Pancreas (tissue), 10 donors: ENCODE measurements around the gene HYOU1. TPM values are rescaled to one million over a fixed set of nuclear protein-coding genes. Genes with fewer than 3 reads are reported as not detected.
A peak's percentile ranks its signal among the peaks of the same experiment; 100 is the strongest.

Experiments
- ATAC-seq, 4 donors: fragments of 200-7000 bp; cut with Tn5 transposase; one replicate each; pipeline versions ENCODE4 v1.8.0 to v1.9.1; 2020; ENCODE audit warnings: mild to moderate bottlenecking in 4 of 4, moderate library complexity in 4 of 4
- DNase-seq, 6 donors: peaks; one replicate each; pipeline ENCODE4 v3.0.0-alpha.2; 2020
- FAIRE-seq: peaks from 2 replicates; lab custom pipeline; 2012; peaks lifted over from hg19 to GRCh38; lab: Jason Lieb, UNC
- H3K27ac ChIP-seq, 4 donors: fragments of 200-600 bp; sonication (generic); 1 replicate in 3 of 4; 2 replicates in 1 of 4; pipeline versions ENCODE4 v1.5.0 to v1.8.0; 2020
- H3K27me3 ChIP-seq, 4 donors: fragments of 200-600 bp; one replicate each; pipeline ENCODE4 v1.8.0; 2021
- H3K36me3 ChIP-seq, 3 donors: fragments of 200-600 bp; sonication (generic) in 1 of 3; one replicate each; pipeline versions ENCODE4 v1.5.0 to v1.8.0; 2020 to 2021
- H3K4me1 ChIP-seq, 3 donors: fragments of 200-600 bp; one replicate each; pipeline ENCODE4 v1.8.0; 2021
- H3K4me3 ChIP-seq, 4 donors: fragments of 200-600 bp; sonication (generic) in 2 of 4; one replicate each; pipeline versions ENCODE4 v1.5.0 to v1.8.0; 2020 to 2021
- H3K9me3 ChIP-seq, 4 donors: fragments of 200-600 bp; one replicate each; pipeline ENCODE4 v1.8.0; 2021
- CTCF ChIP-seq, 4 donors: fragments of 200-600 bp; sonication (generic) in 3 of 4; IDR thresholded peaks; one replicate each; pipeline versions ENCODE4 v1.5.0 to v1.8.0; 2021; ENCODE audit warnings: antibody characterized with exemption in 4 of 4
- WGBS, 2 donors: extraction: QIAGEN DNeasy Blood & Tissue Kit; methylation state at CpG; one replicate each; pipeline ENCODE4 v1.1.7; 2013; 5-methylcytosine and 5-hydroxymethylcytosine counted together
- intact Hi-C, 3 donors: fragments of 100-400 bp; cut with DNase I; formaldehyde crosslinking; loops; one replicate each; pipeline versions ENCODE4 v1.11.1 to v1.14.2; 2022
- polyA plus RNA-seq, 2 donors: library from polyadenylated mRNA; stranded (reverse); fragments of 200-250 nt; gene quantifications; one replicate each; pipeline ENCODE4 v1.2.3, GENCODE V29; 2013
- total RNA-seq, 6 donors: library from RNA; stranded (reverse); fragmentation: NEBNext Ultra II Directional in 4 of 6; extraction: Animal tissue kit (Norgen Biotek cat#: 25700) in 4 of 6; gene quantifications; one replicate each; pipeline versions ENCODE4 v1.2.1 to v1.2.4, GENCODE V29; 2021 to 2023
- donor health status: healthy with polysubstance abuse.
- donor health status: DM: no; HTN: no; CAD: no; lungs with moderate emphysema.
- donor health status: DM: no; HTN: no; CAD: no.
- donor health status: control.
- donor health status: control.
- donor health status: Bipolar disorder and iron deficiency.
- donor health status: DM: yes; HTN: yes; CAD: no.
- donor health status: DM: no; HTN: no; CAD: no.
- donor health status: DM: no; HTN: no; CAD: no.
- donor health status: DM: yes; HTN: yes; CAD: no.

Gene HYOU1
- total and polyA plus RNA-seq, 8 donors, result 79.2 to 210 (median 143) TPM

DNA sequence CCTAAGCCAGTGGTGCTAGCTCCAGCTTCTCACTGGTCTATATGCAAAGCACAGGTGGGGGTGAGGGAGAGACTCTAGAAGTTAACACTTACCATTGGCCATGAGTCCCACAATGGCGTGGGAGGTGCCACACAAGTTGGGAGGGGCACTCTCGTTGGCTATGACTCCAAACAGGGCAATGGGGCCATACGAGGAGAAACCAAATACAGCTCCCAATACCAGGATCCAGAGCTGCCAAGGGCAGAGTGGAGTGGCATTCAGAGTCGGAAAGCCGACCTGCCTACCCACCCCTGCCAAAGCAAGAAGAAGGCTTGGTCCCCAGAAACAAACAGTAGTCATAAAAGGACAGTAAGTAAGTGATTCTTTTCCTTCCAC is 31.9 kb downstream of the HYOU1 start:
- intact Hi-C loops, result no loop called here

DNA sequence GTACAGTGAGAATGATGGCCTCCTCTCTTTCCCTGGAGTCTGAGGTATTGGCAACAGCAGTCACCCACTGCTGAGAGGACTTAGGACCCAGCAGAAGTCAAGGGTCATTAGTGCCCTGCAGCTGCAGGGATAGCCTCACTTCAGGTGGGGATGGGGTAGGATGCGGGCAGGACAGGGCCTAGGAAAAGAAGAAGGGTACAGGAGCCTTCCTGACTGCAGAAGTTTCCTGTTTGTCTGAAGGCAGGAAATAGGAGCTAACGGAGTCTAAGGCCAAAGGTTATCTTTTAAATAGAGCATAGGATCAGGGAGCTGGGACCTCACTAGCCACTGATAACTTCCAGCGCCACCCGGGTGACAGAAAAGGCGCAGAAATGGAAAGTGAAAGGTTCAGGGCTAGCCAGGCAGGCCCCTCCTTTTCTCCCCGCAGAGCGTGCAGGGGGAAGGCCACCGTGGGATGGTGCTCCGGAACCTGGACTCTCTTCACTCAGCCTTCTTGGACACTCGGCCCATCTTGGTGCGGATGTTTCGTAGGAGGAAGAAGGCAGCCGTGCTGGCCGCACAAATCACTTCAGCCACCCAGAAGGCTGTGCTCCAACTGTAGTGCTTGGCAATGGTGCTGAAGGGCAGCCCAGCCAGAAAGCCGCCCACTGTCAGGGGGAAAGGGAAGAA is 32.4 kb downstream of the HYOU1 start:
- ATAC-seq, result no peak
- Histone ChIP-seq H3K4me3 (no peak overlapping the region), H3K36me3 (peaks cover 0 to 16% (median 14%) of the 10 kb centered on the region in 3 donors), H3K27me3 (no peaks in the 10 kb centered on the region), H3K27ac (peak overlapping the region in 3 of 4 donors; percentile 15 to 58 (median 32)), H3K9me3 (no peaks in the 10 kb centered on the region), H3K4me1 (peaks cover 22 to 42% (median 29%) of the 10 kb centered on the region in 3 donors)
- intact Hi-C loops, result no loop called here
- WGBS, 2 donors, result 72 to 78% methylated on average over 15 of the region's 15 CpGs
- no peak for TF ChIP-seq CTCF (IDR thresholded peaks at IDR 0.05)
- FAIRE-seq, result no peak
- peak in 1 of 6 donors; percentile 48 for DNase-seq

More for the DNA sequence above, 31.9 kb downstream of the HYOU1 start:
- ATAC-seq (no peak), FAIRE-seq (no peak), DNase-seq (no peak)
- H3K4me1 ChIP-seq, result peaks cover 20 to 40% (median 24%) of the 10 kb centered on the region in 3 donors
- no peak for TF ChIP-seq CTCF (IDR thresholded peaks at IDR 0.05)
- H3K4me3 ChIP-seq, result no peak overlapping the region
- H3K27me3 ChIP-seq, result no peaks in the 10 kb centered on the region
- H3K9me3 ChIP-seq, result no peaks in the 10 kb centered on the region
- 68 to 69% methylated on average over 5 of the region's 5 CpGs for WGBS, 2 donors
- H3K27ac ChIP-seq, result peak overlapping the region in 3 of 4 donors; percentile 15 to 58 (median 32)
- peaks cover 0 to 16% (median 14%) of the 10 kb centered on the region in 3 donors for H3K36me3 ChIP-seq

DNA sequence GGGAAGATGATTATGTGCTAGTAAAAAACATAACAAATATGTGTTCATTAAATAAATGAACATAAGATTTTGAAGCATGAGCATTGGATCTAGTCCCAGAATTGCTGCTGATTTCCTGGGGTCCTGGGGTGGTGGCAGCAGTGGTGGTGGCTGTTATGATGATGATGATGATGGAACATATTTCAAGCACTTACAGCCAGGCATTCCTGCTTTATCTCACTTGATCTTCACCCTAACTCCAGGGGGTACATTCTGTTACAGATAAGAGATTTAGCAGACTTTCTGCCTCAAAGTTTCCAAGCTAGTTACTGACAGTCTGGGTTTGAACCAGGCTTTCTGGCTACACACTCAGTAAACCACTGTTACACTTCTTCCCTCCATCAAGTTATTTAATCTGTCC is 33.3 kb downstream of the HYOU1 start:
- Histone ChIP-seq H3K27ac (peak overlapping the region in 2 of 4 donors; percentile 31 to 58), H3K4me1 (peaks cover 19 to 34% (median 25%) of the 10 kb centered on the region in 3 donors)
- no peak for ATAC-seq

DNA sequence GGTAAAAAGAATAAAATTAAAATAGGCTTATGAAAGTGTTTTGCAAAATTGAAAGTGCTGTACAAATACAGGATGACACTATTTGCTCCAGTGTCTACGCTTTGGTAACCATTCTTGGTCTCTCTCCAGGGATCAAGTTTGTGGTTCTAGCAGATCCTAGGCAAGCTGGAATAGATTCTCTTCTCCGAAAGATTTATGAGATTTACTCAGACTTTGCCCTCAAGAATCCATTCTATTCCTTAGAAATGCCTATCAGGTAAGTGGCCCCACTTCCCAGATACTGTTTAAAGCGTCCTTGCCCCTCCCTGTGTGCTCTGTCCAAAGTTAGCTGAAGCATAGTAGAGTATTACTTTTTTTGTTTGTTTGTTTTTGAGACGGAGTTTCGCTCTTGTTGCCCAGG is 35.4 kb downstream of the HYOU1 start:
- ATAC-seq, result no peak
- 67 to 71% methylated on average over 5 of the region's 5 CpGs for WGBS, 2 donors
- no peaks in the 10 kb centered on the region for H3K9me3 ChIP-seq
- peaks cover 0 to 14% (median 12%) of the 10 kb centered on the region in 3 donors for H3K36me3 ChIP-seq
- peak overlapping the region in 2 of 4 donors; percentile 67 to 77 for H3K27ac ChIP-seq
- no peak for TF ChIP-seq CTCF (IDR thresholded peaks at IDR 0.05)
- H3K27me3 ChIP-seq, result no peaks in the 10 kb centered on the region
- no peak for DNase-seq
- peaks cover 22 to 26% (median 24%) of the 10 kb centered on the region in 3 donors for H3K4me1 ChIP-seq
- no peak overlapping the region for H3K4me3 ChIP-seq
- intact Hi-C loops, result no loop called here
- no peak for FAIRE-seq

More for the DNA sequence above, 33.3 kb downstream of the HYOU1 start:
- Histone ChIP-seq H3K4me3 (no peak overlapping the region), H3K9me3 (no peaks in the 10 kb centered on the region), H3K27me3 (no peaks in the 10 kb centered on the region), H3K36me3 (peaks cover 0 to 16% (median 14%) of the 10 kb centered on the region in 3 donors)
- FAIRE-seq (no peak), DNase-seq (peak in 1 of 6 donors; percentile 1)
- intact Hi-C loops, result no loop called here
- TF ChIP-seq CTCF (IDR thresholded peaks at IDR 0.05), result no peak

DNA sequence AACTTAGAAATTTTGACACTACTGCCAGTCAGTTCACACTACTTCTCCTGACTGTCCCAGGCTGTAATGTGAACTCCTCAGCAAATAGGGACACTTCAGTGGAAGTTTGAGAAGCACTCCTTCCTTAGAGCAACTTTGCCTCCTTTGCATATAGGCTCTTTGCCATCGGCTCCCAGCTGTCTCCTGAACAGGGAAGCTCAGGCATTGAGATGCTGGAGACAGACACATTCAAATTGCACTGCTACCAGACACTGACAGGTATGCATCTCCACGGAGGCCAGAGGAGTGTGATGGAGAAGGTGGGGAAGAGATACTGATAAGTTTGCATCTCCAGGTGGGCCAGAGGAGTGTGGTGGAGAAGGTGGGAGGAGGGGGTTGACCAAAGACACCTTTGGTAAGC is 37.0 kb downstream of the HYOU1 start:
- H3K27me3 ChIP-seq, result no peaks in the 10 kb centered on the region
- TF ChIP-seq CTCF (IDR thresholded peaks at IDR 0.05), result no peak
- DNase-seq (peak in 1 of 6 donors; percentile 16), FAIRE-seq (no peak), ATAC-seq (no peak)
- intact Hi-C loops, result no loop called here
- H3K9me3 ChIP-seq, result no peaks in the 10 kb centered on the region
- H3K4me3 ChIP-seq, result peak overlapping the region in 3 of 4 donors; percentile 69 to 88 (median 80)
- no peak overlapping the region for H3K27ac ChIP-seq
- WGBS, 2 donors, result 18% methylated on average over 2 of the region's 2 CpGs
- H3K4me1 ChIP-seq, result peaks cover 23 to 39% (median 29%) of the 10 kb centered on the region in 3 donors
- peaks cover 6 to 22% (median 14%) of the 10 kb centered on the region in 3 donors for H3K36me3 ChIP-seq
